HCT116 (cell line): ENCODE results near the gene TMPRSS9. TPM values are rescaled to one million over a fixed set of nuclear protein-coding genes. Genes with fewer than 3 reads are reported as not detected.

ENCODE experiments used
- ATAC-seq: fragments of 200-7000 bp; cut with Tn5 transposase; 2 replicates; pipeline ENCODE4 v1.9.1; 2020; ENCODE audit warnings: mild to moderate bottlenecking, moderate library complexity
- BruUV-seq: library from RNA; stranded (reverse); fragments of 400-500 nt; replicated peaks from 2 replicates; lab custom pipeline; 2021; lab: Mats Ljungman, UMichigan
- CTCF ChIA-PET: fragments of 300-600 bp; sonication (Branson Sonifier 250); formaldehyde crosslinking; loops from one replicate; lab custom pipeline; 2021; ENCODE audit warnings: antibody characterized with exemption; lab: Charles Lee
- POLR2A ChIA-PET: fragments of 300-600, 350-600 bp; sonication (Branson Sonifier 250); formaldehyde crosslinking; loops from one replicate; lab custom pipeline; 2021; ENCODE audit warnings: antibody characterized with exemption; lab: Charles Lee
- RAD21 ChIA-PET, 2 experiments: fragments of 300-600 bp; sonication (Branson Sonifier 250); formaldehyde crosslinking; loops; one replicate each; lab custom pipeline; 2023; ENCODE audit warnings: low total read pairs in 2 of 2; ENCODE audit not compliant: uncharacterized antibody in 2 of 2, unreplicated experiment in 2 of 2, low non-redundant PET in 1 of 2; lab: Charles Lee
- DNase-seq: peaks from one replicate; pipeline ENCODE4 v3.0.0-alpha.2; 2010; ENCODE audit warnings: low read depth, low spot score
- H2AFZ ChIP-seq: fragments of 200-600 bp; shearing (Covaris generic), sonication (generic); 2 replicates; pipeline ENCODE4 v1.6.1; 2017; ENCODE audit warnings: low read depth, mixed run types, mixed read lengths, antibody characterized with exemption, low read length; ENCODE audit not compliant: poor library complexity, severe bottlenecking
- H3K27ac ChIP-seq: 2 replicates; pipeline ENCODE4 v1.5.1; 2012; ENCODE audit warnings: low read depth, low read length
- H3K27me3 ChIP-seq: fragments of 200-600 bp; sonication (generic); 2 replicates; pipeline ENCODE4 v1.6.1; 2016; ENCODE audit warnings: mixed run types, low read length, mixed read lengths; ENCODE audit not compliant: insufficient read depth
- H3K36me3 ChIP-seq, 2 experiments: fragments of 200-500 bp in 1 of 2; fragments of 200-600 bp in 1 of 2; sonication (Bioruptor generic) in 1 of 2; sonication (generic) in 1 of 2; 2 replicates each; pipeline versions ENCODE4 v1.5.1 to v1.6.1; 2014 to 2016; ENCODE audit warnings: low read length in 2 of 2, inconsistent platforms in 1 of 2, mixed read lengths in 1 of 2, mixed run types in 1 of 2; ENCODE audit not compliant: insufficient read depth in 2 of 2, control insufficient read depth in 1 of 2
- H3K4me1 ChIP-seq, 2 experiments: fragments of 200-600 bp in 1 of 2; sonication (generic) in 1 of 2; 2 replicates each; pipeline versions ENCODE4 v1.5.1 to v1.6.1; 2012 to 2017; ENCODE audit warnings: low read length in 2 of 2, inconsistent platforms in 1 of 2, mild to moderate bottlenecking in 1 of 2, mixed read lengths in 1 of 2, mixed run types in 1 of 2, moderate library complexity in 1 of 2; ENCODE audit not compliant: insufficient read depth in 2 of 2, control insufficient read depth in 1 of 2
- H3K4me2 ChIP-seq: fragments of 200-600 bp; sonication (generic); 2 replicates; pipeline ENCODE4 v1.6.1; 2017; ENCODE audit warnings: mixed run types, low read length, mixed read lengths
- H3K4me3 ChIP-seq, 2 experiments: fragments of 200-600 bp in 1 of 2; sonication (generic) in 1 of 2; replicated peaks in 1 of 2; 2 replicates each; pipeline ENCODE4 v1.5.1; 2011 to 2016; ENCODE audit warnings: low read length in 2 of 2, control low read depth in 1 of 2, low read depth in 1 of 2, mild to moderate bottlenecking in 1 of 2, mixed read lengths in 1 of 2, mixed run types in 1 of 2
- H3K79me2 ChIP-seq: fragments of 200-600 bp; sonication (generic); 2 replicates; pipeline ENCODE4 v1.6.1; 2017; ENCODE audit warnings: mild to moderate bottlenecking, mixed run types, low read length, moderate library complexity, mixed read lengths; ENCODE audit not compliant: insufficient read depth
- H3K9ac ChIP-seq: fragments of 200-600 bp; sonication (generic); 2 replicates; pipeline ENCODE4 v1.6.1; 2016; ENCODE audit warnings: low read length, mixed read lengths
- H3K9me2 ChIP-seq: fragments of 200-600 bp; sonication (generic), shearing (Covaris generic); 2 replicates; pipeline ENCODE4 v1.6.1; 2017; ENCODE audit warnings: mixed run types, mild to moderate bottlenecking, moderate library complexity; ENCODE audit not compliant: insufficient read depth
- H3K9me3 ChIP-seq, 2 experiments: fragments of 200-500 bp in 1 of 2; fragments of 200-600 bp in 1 of 2; sonication (Bioruptor generic) in 1 of 2; sonication (generic) in 1 of 2; 2 replicates each; pipeline ENCODE4 v1.6.1; 2014 to 2017; ENCODE audit warnings: low read length in 2 of 2, mixed read lengths in 2 of 2, inconsistent platforms in 1 of 2, low read depth in 1 of 2, mild to moderate bottlenecking in 1 of 2, mixed run types in 1 of 2, moderate library complexity in 1 of 2; ENCODE audit not compliant: control insufficient read depth in 1 of 2, insufficient read depth in 1 of 2
- H4K20me1 ChIP-seq: fragments of 200-600 bp; sonication (generic), shearing (Covaris generic); 2 replicates; pipeline ENCODE4 v1.6.1; 2017; ENCODE audit warnings: mixed run types, mild to moderate bottlenecking, moderate library complexity; ENCODE audit not compliant: insufficient read depth
- CEBPB ChIP-seq: IDR thresholded peaks from 2 replicates; pipeline ENCODE4 v1.6.1; 2012; ENCODE audit warnings: low read depth
- CTCF ChIP-seq, 3 experiments: fragments of 200-600 bp in 1 of 3; sonication (generic) in 1 of 3; IDR thresholded peaks in 2 of 3; conservative IDR thresholded peaks in 1 of 3; 2 replicates each; pipeline ENCODE4 v1.5.1; 2012 to 2017; ENCODE audit warnings: low read depth in 2 of 3, low read length in 2 of 3, antibody characterized with exemption in 1 of 3, borderline replicate concordance in 1 of 3, control low read depth in 1 of 3, mild to moderate bottlenecking in 1 of 3, mixed read lengths in 1 of 3, mixed run types in 1 of 3, moderate library complexity in 1 of 3; ENCODE audit not compliant: insufficient read depth in 1 of 3
- EGR1 ChIP-seq: IDR thresholded peaks from 2 replicates; pipeline ENCODE4 v1.6.1; 2012; ENCODE audit warnings: low read depth
- ELF1 ChIP-seq: IDR thresholded peaks from 2 replicates; pipeline ENCODE4 v1.6.1; 2012; ENCODE audit warnings: low read depth, borderline replicate concordance
- EZH2 ChIP-seq: fragments of 200-600 bp; sonication (generic); IDR thresholded peaks from 2 replicates; pipeline ENCODE4 v1.6.1; 2017; ENCODE audit warnings: antibody characterized with exemption, mixed run types
- MAX ChIP-seq: IDR thresholded peaks from 2 replicates; pipeline ENCODE4 v1.6.1; 2012
- POLR2AphosphoS5 ChIP-seq: IDR thresholded peaks from 2 replicates; pipeline ENCODE4 v1.6.1; 2011; ENCODE audit warnings: mild to moderate bottlenecking, low read depth, low read length, moderate library complexity
- RAD21 ChIP-seq: IDR thresholded peaks from 2 replicates; pipeline ENCODE4 v1.6.1; 2012; ENCODE audit warnings: low read depth, mild to moderate bottlenecking
- REST ChIP-seq: IDR thresholded peaks from 2 replicates; pipeline ENCODE4 v1.6.1; 2012; ENCODE audit warnings: low read depth
- SIN3A ChIP-seq: IDR thresholded peaks from 2 replicates; pipeline ENCODE4 v1.6.1; 2012; ENCODE audit warnings: low read depth
- SP1 ChIP-seq: IDR thresholded peaks from 2 replicates; pipeline ENCODE4 v1.6.1; 2012; ENCODE audit warnings: low read depth
- TCF7L2 ChIP-seq: IDR thresholded peaks from 2 replicates; pipeline ENCODE4 v1.7.0; 2011; ENCODE audit warnings: borderline replicate concordance, inconsistent platforms; ENCODE audit not compliant: insufficient read depth, insufficient read length; ENCODE audit errors: extremely low read depth
- YY1 ChIP-seq: IDR thresholded peaks from 2 replicates; pipeline ENCODE4 v1.6.1; 2011; ENCODE audit warnings: low read length, low read depth, moderate library complexity, mild to moderate bottlenecking; ENCODE audit not compliant: insufficient replicate concordance; ENCODE audit errors: extremely low read depth
- ZBTB33 ChIP-seq: IDR thresholded peaks from 2 replicates; pipeline ENCODE4 v1.6.1; 2011; ENCODE audit warnings: mild to moderate bottlenecking, low read length, moderate library complexity; ENCODE audit not compliant: insufficient replicate concordance; ENCODE audit errors: extremely low read depth
- ZFX ChIP-seq: fragments of 450-650 bp; IDR thresholded peaks from 2 replicates; pipeline ENCODE4 v1.6.1; 2017
- intact Hi-C: fragments of 100-400 bp; cut with micrococcal nuclease; formaldehyde crosslinking; loops from 2 replicates; pipeline ENCODE4 v1.10.0; 2022
- total RNA-seq: library from RNA; stranded (reverse); gene quantifications from one replicate; pipeline ENCODE4 v1.2.1, GENCODE V29; 2021; ENCODE audit not compliant: unreplicated experiment

The TMPRSS9 gene
- total RNA-seq, 1 experiment from 2014 or later, result not detected

GRCh38 chr19:2399582-2399981 lies 39.5 kb downstream of the TMPRSS9 start:
- BruUV-seq, result no TSS peak
- ChIA-PET CTCF (no interaction called here), RAD21 (no interaction called here), POLR2A (no interaction called here)
- no peak for TF ChIP-seq RAD21
- no peak for TF ChIP-seq MAX
- no peak for TF ChIP-seq ELF1
- TF ChIP-seq ZFX, result no peak
- no peak for TF ChIP-seq TCF7L2
- TF ChIP-seq YY1, result no peak
- no peak for TF ChIP-seq SIN3A
- no peak for TF ChIP-seq POLR2AphosphoS5
- TF ChIP-seq CEBPB, result no peak
- TF ChIP-seq REST, result no peak
- TF ChIP-seq SP1, result no peak
- no peak for TF ChIP-seq EZH2
- TF ChIP-seq EGR1, result no peak
- TF ChIP-seq ZBTB33, result no peak
- no peak for TF ChIP-seq CTCF (IDR thresholded peaks at IDR 0.05 in 2 of 3, conservative IDR thresholded peaks at IDR 0.05 in 1 of 3; ENCODE audit: borderline replicate concordance in 1 of 3, insufficient read depth in 1 of 3, low read depth in 2 of 3, low read length in 2 of 3)
- intact Hi-C loops, result no loop called here
- Histone ChIP-seq H3K9ac (no peak overlapping the region), H3K27me3 (no peaks in the 10 kb centered on the region), H3K4me3 (no peak overlapping the region), H2AFZ (no peak overlapping the region), H3K4me1 (peaks cover 0 to 10% of the 10 kb centered on the region in 2 experiments; a peak in 2 of 4 replicates), H3K79me2 (no peaks in the 10 kb centered on the region), H3K9me3 (no peaks in the 10 kb centered on the region), H3K4me2 (no peak overlapping the region), H4K20me1 (no peaks in the 10 kb centered on the region), H3K27ac (no peak overlapping the region), H3K9me2 (no peaks in the 10 kb centered on the region), H3K36me3 (no peaks in the 10 kb centered on the region)
- ATAC-seq (no peak), DNase-seq (no peak)
